NCI-H1436 treated with DMSO at 0.1 percent for 48 hours (cell line): ENCODE data around the gene FOXP4.
A peak's percentile ranks its signal among the peaks of the same experiment; 100 is the strongest.

Experiments used
- DNase-seq: peaks from one replicate; lab custom pipeline; 2025; lab: John Stamatoyannopoulos, UW

FOXP4 gene, protein sequence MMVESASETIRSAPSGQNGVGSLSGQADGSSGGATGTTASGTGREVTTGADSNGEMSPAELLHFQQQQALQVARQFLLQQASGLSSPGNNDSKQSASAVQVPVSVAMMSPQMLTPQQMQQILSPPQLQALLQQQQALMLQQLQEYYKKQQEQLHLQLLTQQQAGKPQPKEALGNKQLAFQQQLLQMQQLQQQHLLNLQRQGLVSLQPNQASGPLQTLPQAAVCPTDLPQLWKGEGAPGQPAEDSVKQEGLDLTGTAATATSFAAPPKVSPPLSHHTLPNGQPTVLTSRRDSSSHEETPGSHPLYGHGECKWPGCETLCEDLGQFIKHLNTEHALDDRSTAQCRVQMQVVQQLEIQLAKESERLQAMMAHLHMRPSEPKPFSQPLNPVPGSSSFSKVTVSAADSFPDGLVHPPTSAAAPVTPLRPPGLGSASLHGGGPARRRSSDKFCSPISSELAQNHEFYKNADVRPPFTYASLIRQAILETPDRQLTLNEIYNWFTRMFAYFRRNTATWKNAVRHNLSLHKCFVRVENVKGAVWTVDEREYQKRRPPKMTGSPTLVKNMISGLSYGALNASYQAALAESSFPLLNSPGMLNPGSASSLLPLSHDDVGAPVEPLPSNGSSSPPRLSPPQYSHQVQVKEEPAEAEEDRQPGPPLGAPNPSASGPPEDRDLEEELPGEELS

DNA sequence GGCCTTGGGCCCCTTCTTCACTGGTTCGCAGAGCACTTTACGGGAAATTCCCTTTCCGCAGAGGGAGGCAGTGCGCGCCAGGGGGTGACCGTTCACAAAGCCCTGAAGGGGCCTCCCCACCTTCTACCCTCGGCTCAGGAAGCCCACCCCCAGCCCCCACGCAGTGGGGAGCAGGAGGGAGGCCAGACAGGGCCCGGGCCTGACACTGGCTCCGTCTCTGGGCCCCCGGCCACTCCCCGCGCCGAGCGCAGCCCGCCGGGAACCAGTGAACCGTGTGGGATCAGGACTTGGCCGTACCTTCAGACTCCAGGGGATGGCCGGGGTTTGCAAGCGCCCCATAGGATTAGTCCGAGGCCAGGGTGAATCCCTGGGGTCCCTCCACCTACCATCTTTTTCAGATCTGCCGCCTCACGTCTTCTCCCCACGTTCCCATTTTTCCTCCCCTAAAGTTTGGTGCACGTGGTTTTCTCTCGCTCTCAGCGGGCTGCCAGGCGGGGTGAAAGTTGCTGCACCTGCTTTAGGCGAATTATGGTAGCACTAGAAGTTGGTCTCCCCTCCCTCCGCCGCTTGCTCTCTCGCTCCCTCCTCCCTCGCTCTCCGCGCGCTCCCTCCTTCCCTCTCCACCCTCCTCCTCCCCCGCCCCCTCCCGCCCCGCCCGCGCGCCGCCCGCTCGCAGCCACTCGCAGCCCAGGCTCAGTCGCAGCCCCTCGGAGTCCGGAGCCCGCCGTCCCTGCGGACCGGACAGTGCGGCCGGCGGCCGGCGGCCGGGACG, at the start of gene FOXP4:
FOXP4 (plus strand) TSS at position 679 of the 772 bp plus-strand sequence. CDS start 19,380 bp downstream, outside the sequence.
- peak; percentile 54 for DNase-seq

DNA sequence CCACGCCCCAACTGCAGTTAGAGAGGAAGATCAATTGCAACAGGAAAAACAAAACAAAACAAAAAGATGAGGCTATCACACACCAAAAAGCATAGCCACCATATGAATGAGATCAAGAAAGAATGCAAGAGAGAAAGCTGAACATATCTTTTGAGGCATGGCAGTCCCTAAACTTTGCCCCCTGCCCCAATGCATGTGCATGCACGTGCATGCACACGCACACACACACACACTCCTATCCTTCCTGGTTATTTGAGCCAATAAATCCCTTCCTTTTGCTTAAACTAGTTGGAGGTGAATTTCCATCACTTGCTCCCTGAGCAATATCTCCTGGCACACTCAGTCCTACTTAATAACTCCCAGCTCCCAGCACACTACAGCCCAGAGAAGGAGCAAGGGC, 48.6 kb upstream of the FOXP4 start:
- DNase-seq: no peak

DNA sequence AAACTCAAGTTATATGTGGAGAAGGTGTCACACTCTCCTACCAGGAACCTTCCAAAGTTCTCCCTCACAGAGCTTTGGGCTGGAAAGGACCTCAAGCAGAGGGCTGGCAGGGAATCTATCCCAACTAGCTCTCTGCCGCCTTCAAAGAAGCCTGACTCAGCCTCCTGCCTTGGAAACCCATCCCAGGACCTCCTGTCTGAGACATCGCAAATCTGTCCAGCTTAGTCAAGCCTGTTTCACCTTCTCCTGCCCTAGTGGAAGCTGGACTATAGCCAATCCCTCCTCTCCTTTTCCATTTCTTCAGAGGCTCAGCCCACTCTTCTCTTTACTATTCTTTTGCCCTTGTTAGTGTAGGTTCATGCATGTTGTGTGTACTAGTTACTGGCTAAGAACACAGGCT, 48.2 kb upstream of the FOXP4 start:
- no peak for DNase-seq

DNA sequence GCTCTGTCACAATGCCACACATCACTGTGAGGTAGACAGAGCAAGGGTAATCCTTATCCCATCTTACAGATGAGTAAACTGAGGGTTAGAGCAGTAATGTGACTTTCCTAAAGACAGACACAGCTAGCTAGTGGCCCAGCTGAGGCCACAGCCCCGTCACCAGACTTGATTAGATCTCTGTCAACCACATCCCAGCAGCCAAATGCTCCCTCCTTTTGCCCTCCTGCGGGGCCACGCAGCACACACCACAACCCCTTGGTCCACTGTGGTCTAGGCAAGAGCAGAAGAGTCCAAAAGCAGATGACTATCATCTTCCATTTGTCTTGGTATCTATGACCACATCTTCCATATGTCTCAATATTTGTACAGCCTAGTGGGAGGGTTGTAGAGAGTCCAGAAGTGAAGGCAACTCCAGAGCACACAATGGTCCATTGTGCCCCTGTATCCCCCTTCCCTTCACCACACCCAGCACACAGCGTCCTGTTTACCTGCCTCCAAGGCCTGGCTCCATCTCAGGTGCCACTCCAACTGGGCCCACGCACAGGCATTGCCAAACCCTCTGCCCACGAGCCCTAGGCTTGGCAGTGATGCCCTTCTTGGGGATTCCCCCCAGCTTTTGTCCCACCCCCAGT, 47.1 kb upstream of the FOXP4 start:
- no peak for DNase-seq

DNA sequence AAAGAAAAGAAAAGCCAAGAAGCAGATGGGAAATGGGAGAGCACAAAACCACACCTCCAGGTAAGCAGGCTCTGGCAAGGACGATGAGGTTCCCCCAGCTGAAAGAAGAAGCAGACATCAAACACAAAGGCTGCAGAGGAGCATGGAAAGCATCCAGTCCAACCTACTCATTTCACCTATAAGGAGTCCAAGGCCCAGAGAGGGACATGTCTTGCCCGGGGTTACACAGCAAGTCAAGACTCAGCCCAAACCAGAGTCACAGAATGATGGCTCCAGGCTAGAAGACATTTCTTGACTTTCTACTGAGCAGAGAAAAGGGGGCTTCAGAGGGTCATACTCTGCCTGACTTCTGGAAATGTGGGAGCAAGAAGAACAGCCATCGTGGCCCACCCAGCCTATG, 45.6 kb upstream of the FOXP4 start:
- no peak for DNase-seq

DNA sequence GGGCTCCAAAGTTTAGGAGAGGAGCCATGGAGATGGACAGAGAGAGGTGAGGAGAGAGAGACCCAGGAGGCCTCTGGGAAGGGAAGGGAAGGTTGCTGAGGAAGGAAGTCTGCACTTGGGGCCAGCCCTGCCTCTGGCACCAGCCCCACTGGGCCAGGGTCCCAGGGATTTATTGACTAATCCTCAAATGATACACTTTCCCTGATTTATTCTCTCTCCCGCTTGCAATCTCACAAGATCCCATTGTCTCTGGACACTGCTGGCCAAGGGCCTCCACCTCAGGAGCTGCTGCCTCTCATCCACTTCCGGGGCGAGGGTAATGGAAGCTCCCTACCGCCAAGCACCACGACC, 43.6 kb upstream of the FOXP4 start:
- no peak for DNase-seq

DNA sequence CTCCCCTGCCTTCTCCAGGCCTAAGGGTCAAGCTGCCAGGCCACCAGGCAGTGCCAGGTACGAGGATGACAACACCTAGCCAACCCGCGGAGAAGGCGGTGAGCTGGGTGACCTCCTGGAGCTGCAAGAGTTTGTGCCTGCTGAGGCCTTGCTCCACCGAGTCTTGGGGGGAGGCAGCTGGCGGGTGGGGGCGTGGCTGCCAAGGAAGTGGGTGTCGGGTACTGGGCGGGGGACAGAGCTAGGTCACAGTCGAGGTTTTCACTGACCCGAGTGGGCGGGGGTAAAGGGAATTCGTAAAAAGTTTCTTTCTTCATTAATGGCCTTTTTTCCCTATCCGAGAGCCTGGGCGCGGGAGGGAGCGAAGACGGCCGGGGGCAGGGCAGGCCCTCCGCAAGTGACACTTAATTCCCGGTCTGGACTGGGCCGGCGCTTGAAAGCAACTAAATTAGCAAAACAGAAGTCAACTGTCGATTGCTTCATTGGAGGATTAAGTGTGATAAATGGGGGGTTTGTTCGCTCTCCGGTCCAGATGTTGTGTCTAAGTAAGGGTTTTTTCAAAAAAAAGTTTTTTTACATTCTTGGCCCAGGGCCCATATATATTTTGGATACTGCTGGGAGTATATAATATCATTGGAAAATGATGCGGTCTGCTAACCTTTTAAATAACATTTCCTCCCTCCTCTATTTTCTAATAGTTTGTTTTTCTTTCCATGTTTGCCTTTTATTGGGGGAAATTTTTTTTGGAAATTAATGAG, 43.1 kb upstream of the FOXP4 start:
- DNase-seq: no peak

DNA sequence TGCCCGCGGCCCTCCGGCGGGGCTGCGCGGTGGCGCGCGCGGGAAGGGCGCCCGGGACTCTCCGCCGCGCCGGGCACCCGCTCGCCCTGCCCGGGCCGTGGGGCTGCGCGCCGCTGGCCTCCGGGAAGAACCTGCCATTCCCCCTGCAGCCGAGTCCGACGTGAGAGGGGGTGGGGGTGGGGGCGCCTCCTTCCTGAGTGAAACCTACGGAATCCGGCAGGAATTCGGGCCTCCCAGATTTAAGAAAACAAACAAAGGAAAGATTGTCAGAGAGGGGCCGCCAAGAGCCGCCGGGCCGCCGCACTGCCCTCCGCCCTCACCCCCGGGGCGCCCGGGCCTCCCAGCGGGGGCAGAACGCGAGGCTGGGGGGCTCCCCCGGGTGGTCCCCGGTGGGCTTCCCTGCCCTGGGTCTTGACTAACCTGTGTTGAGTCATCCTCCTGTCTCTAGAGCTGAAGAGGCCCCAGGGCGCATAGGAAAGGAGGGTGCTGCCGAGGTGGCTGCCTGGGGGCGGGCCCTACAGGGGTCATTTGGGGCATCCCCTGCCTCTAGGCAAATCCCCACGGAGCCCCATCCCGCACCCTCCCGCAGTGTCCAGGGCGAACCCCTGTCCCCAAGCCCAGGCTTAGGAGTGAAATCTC, 42.2 kb upstream of the FOXP4 start:
- no peak for DNase-seq

DNA sequence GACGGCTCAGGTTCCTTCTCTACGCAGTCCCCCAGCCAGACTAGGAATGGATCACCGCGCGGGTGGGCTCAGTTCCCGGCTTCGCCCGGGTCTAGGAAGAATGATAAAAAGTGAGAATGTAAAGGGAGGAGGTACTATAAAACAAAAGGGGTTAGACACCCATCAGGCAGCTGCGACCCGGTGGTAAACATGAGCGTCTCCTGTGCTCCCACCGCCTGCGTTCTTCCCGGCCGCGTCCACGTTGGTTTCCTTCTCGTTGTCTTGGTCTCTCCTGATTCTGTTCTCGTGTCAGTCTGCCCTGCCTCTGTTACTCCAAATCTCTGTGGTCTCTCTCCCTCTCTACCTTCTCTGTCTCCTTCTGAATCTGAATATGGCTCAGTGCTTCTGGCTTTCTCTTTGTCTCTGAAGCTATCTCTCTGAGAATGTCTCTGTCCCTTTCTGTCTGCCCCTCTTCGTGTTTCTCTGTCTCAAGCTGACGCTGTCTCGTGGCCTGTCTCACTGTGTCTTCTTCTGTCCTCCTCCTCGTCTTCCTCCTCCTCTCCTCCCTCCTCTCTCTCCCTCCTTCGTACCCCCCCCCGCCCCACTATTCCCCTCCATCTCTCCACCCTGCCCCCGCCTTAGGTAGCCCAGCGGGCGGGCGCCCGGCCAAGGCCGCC, 41.6 kb upstream of the FOXP4 start:
- DNase-seq: no peak

DNA sequence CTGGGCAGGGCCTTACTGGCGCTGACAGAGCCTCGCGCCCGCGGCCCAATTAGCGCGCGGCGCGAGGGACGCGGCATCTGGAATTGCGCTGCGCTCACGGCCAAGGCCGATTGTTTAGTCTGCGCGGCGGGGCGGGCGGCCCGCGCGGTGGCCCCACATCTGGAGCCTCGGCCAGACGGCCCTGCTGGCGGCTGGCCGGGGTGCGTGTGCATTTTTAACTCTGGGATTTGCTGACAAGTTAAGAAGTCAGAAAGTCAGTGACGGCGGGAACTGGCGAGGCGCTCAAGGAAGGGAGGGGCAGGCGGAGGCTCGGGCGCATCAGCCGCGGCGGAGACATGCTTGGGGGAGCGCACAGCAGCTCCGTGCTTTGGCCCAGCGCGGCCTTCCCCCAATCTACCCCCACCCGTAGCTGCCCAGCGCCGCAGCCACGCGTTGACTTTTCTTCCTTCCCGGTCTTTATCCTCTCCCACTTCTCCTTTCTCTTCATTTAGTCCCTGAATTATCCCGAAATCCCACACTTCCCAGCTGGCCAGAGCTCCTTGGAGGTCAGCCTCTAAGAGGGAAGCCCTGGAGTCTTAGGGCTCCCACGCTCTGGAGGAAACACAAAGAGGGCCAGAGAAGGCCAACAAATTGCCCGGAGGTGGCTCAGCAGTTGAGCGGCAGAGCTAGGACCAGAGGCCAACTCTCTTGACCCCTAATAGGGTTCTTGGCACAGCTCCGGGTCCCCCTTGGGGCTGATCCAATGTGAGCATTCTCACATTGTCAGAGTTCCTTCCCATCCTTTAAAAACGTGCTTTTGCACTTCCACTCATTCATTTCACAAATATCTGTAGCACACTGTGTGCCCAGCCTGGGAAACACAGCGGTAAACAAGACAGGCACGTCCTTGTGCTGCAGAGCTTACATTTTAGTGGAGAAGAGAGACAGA, 40.8 kb upstream of the FOXP4 start:
- DNase-seq: no peak

DNA sequence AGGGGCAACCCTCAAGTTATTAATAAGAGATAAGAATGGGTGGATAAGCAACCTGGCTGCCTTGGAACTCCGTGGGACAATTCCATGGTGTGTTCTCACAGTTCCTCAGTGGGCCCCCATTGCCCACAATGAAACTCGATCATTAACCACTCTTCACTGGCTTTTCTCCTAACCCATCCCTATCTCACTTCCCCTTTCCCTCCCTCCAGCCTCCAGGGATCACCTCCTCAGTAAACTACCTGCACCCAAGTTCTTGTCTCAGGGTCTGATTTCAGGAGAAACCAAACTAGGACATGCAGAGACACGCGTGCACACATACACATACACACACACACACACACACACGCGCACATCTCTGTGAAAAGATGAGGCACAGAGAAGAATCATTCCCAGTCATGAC, 37.7 kb upstream of the FOXP4 start:
- no peak for DNase-seq

DNA sequence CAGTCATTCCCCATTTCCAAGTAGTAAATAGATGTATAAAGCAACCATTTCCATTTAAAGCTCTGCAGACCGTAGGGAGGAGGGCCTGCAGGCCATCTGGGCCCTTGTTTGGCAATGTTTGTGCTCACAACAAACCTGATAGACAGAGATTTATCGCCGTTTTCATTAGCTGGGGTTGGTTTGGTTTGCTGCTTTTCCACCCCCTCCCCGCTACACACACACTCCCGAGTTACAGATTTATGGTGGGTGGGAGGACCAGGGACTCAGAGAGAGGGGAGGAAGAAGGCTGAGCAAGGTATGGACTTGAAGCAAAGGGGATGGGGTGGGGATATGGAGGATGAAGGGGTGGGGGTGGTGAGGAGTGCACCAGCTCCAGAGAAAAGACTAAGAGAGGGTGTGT, 36.6 kb upstream of the FOXP4 start:
- DNase-seq: no peak

DNA sequence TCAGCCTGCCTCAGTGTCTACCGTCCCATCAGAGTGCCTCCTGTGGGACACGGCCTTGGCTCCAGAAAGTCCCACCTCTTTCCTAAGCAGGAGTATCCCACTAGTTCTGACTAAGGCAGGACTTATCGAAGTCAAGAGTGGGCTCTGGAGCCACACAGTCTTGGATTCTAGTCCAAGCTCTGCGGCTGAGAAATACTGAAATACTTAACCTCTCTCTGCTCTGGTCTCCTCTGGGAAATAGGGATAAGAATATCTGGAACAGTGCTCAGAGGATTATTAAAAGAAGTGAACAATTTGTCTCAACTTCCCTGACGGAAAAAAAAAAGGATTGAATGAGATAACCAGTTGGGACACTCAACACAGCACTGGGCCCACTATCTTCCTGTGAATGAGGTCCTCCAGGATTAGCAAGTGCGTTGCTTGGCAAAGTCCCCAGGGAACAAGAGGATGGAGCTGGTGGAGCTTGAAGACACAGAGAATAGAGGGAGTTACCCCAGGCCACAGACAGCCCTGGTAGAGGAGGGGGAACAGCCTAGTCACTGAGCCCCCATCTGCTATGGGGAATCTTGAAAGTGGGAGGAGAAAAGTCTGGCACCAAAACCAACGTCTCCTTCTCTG, 34.6 kb upstream of the FOXP4 start:
- DNase-seq: no peak

DNA sequence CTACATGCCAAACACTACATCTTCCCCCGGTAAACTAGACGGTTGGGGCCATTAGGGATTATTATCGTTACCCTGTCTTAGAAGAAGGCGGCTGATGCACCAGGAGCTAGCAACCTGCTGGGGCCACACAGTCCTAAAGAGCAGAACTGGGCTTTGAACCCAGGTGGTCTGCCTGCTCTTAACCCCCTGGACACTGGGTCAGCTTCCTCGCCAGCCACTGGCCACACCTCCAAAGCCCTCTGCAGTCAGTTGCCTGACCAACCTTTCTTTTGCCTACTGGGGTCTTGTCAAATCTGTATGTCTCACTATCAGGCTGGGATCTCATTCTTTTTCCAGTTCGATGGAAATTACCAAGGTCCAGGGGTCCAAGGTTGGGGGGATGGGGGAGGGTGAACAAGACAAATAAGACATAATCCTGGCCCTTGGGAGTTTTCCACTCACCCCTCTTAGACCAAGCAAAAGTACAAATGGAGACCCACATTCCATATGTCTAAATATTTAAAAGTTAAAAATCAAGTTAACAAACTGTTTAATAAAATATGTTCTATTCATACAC, 34.0 kb upstream of the FOXP4 start:
- no peak for DNase-seq

DNA sequence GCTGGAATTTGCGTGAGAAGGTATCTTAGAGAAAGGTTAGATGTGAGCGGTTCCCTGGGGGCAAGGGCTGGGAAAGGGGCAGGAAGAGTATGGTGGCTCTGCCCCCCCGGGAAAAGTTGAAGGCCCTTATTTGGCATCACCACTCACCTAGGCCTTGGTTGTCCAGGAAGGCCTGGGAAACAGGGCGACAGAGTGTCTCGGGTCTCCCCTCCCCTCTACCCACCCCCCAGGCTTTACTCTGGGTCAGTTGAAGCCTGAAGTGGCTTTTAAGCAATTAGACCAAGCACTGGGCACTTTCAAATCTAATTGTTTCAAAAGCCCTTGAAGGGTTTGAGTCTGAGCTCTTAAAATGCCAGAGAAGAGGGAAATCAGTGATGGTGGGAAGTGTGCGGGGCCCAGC, 30.2 kb upstream of the FOXP4 start:
- DNase-seq: no peak

DNA sequence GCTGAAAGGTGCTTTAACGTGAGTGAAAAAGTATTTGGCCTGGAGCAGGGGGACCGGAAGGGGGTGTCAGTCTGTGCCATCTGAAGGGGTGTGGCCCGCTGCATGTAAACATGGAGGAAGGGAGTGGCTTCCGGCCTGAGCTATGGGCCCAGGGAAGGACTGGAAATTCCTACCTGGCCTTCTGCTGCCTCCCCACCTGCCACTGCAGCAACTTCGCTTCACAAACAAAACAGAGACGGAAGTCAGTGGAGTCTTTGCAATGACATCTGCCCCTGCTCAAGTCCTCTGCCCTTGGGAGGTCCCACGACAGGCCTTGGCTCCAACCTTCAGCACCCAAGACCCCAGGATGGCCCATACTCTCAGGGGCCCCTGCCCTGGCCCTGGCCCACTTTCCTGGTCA, 28.1 kb upstream of the FOXP4 start:
- DNase-seq: no peak

DNA sequence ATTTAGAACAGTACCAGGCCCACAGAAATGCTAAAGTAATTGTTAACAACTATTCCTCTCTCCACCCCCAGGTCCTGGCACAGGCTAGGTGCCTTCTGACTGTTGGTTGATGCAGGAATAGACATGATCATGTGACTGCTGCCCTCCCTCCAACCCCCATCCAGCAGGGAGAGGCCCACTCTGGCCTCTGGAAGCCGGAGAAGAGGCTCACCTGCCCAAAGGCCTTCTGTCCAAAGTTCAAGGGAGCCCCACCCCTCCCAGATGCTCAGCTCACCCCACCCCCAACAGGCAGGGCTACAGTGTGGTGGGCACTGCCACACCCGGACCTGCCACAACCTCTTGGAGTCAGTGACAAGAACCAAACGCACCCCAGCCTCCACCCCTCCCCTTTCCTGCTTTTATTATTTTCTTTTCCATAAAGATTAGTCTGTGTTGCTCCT, 26.9 kb upstream of the FOXP4 start:
- DNase-seq: no peak

DNA sequence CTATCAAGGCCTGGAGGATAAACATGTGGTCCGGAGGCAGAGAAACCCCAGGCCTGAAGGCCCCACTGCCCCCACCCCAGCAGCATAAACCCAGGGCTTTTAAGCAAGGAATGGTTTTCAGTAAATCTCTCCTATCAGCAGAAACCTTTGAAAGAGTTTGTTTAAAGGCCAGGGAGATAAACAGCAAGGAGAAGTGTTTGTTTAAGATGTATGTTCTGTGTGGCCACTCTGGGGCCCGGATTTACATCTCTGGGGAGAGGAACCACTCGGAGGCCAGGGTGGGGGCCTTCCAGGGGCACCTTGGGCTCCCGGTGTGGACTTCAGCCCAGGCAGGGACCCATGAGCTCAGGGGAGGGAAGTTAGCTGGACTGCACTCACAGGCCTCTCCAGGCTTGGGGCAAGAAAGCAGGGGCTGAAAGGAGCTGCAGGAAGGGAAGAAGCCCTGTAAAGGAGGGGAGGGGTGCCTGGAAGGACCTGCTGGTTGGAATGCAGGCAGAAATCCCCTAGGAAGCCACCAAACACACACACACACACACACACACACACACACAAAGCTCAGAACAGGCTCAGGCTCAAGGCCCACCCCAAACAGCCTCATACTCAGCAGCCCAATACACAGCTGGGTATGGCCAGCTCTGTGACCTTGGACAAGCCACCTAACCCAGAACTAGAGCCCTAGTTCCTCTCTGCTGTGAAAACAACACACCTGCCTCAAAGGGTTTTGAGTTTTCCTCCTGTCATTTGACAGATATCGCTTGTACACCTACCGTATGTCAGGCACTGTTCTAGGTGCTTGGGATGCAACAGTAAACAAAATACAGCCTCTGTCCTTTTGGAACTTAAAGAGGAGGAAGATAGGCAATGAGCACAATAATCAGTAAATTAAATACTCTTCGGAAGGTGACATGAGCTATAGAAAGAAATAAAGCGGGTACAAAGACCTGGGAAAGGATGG, 26.2 kb upstream of the FOXP4 start:
- DNase-seq: no peak
